Stimulated activated CD4-positive, alpha-beta T cell treated with anti-CD3 and anti-CD28 coated beads, Interleukin-4, amount 100 ng/mL, for 1 hour (primary cell): ENCODE data around the gene ZBTB43.

ENCODE experiments used
- DNase-seq: peaks from one replicate; pipeline ENCODE4 v3.0.0-alpha.2; 2020

The ZBTB43 gene

DNA sequence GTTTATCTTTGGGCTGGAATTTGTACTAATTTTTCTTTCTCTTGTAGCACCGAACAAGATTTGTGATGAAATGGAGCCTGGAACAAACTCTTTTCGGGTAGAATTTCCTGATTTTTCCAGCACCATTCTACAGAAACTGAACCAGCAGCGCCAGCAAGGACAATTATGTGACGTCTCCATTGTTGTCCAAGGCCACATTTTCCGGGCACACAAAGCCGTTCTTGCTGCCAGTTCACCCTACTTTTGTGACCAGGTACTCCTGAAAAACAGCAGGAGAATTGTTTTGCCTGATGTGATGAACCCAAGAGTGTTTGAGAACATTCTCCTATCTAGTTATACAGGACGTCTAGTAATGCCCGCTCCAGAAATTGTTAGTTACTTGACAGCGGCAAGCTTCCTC, 27.6 kb downstream of the ZBTB43 start:
- DNase-seq, result no peak

DNA sequence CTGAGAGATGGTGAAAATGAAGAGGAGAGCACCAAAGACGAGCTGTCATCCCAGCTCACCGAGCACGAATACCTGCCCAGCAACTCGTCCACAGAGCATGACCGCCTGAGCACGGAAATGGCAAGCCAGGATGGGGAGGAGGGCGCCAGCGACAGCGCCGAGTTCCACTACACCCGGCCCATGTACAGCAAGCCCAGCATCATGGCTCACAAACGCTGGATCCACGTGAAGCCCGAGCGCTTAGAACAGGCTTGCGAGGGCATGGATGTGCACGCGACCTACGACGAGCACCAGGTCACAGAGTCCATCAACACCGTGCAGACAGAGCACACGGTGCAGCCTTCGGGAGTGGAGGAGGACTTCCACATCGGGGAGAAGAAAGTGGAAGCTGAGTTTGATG, 28.2 kb downstream of the ZBTB43 start:
- DNase-seq, result no peak

GRCh38 chr9:126833710-126834345, 29.0 kb downstream of the ZBTB43 start:
- no peak for DNase-seq

- no peak for DNase-seq
Measured at GRCh38 chr9:126834672-126835071, 29.8 kb downstream of the ZBTB43 start.

DNA sequence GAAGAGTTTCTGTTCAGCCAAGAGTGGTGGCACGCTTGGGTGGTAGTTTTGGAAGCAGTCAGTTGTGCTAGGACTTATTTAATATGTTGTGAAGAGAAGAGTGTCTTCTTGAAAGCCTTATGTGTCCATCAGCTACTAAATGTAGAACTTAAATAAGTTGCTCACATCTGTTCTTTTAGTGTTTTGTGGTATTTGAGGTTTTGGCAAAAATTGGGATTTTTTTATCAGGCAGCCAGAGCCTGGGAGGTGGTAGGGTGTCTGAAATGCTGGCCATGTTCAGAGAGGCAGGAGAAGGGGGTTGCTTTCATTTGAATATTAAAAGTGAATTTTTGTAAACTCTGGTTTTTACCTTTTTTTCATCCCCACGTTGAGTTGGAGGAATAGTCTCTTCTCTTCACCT, 31.4 kb downstream of the ZBTB43 start:
- DNase-seq, result no peak

DNA sequence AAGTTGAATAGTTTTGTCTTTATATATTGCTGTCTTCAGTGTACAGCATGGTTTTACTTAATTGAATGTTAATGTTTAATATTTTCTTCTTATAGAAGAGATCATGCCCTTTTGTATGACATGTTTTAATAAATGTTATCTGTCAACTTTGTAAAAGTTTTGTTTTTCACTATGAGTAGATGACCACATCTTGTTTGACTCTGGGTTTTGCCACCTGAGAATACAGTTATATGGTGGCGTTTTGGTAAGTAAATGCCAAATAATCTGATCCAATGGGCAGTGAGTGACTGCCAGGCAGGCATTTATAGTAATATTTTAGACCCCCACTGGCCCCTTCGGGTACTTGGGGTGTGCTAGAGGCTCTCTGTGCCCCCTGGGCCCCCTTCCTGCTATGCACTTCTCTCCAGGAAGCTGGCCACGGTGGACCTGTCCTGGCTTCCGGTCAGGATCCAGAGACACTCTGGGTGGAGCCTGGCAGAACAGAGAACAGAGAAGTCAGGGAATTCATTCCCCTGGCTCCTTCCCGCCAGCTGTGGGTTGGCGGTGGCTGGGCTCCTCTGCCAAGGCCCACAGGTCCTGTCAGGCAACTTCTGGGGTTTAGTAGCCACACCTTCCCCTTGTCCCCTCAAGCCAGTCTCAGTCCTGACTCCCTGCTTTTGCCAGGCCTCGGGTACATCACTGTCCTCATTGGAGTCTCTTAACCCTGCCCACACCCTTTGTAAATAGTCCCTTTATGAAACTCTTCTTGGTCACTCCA, 33.4 kb downstream of the ZBTB43 start:
- DNase-seq, result no peak

- DNase-seq, result no peak
Measured at GRCh38 chr9:126838895-126839294, 34.1 kb downstream of the ZBTB43 start.

GRCh38 chr9:126839301-126839700, 34.5 kb downstream of the ZBTB43 start:
- no peak for DNase-seq

DNA sequence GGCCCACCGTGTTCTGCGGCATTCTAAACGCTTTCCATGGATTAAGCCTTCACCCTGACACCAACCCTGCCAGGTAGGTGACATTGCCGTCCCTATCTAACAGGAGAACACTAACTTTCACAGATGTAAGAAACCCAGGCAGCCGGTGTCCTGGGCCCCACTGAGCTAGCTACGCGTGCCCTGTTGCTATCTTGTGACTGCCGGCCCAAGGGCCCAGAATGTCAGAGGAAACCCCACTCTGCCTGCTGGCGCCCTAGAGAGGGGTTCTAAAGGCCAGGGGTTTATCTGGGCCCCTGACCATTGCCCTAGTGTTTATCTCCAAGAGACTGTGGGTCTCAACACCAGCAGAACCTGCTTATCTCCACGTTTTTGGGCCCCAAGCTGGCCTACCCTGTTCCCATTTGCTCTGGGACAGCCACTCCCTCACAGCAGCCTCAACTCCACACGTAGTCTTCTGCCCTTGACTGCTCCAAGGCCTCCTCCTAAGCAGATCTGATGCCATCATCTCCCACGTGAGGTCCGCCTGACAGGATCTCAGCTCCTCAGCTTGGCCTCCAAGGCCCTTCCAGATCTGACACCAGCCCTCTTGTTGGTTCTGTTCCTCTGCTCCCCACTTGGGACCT, 37.5 kb downstream of the ZBTB43 start:
- DNase-seq, result no peak

DNA sequence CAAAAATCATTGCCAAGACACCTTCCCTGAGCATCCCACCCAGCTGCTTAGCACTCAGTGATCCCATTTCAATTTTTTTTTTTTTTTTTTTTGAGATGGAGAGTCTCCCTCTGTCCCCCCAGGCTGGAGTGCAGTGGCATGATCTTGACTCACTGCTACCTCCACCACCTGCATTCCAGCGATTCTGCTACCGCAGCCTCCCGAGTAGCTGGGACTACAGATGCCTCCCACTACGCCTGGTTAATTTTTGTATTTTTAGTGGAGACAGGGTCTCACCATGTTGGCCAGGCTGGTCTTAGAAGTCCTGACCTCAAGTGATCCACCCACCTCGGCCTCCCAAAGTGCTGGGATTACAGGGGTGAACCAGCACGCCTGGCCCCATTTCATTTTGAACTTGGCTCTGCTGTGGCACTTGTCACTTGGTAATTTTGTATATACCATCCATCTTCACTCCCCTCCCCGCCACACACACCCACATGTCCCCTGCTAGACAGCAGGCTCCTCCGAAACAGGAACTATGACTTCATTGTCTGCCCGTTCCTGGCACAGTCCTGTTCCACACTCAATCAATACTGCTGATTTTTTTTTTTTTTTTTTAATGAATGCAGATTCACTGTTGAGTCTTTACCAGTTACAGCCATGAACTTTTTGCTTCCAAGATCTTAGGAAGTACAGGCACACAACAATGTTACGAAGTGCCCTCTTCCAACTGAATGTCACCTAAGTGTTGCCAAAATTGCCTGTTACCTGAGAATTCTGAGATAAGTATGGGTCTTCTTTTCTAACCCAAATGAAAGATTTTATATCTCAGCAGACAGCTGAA, 38.3 kb downstream of the ZBTB43 start:
- DNase-seq, result no peak

DNA sequence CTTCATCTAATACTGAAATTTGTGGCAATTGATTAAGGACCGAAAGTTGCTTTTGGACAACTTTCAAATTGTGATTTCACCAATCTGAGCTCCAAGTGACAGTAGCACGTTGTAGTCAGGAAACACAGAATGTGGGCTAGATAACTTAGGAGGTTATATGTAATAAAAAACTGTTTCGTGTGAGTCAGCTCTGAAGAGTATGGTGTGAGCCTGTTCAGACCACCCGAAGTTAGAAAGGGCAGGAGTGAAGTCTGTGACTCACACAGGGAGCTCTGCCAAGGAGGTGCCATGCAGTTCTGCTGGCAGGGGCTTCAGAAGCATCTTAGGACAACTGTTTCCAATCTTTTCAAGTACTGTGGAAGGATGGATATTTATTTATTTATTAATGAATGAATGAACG, 39.2 kb downstream of the ZBTB43 start:
- no peak for DNase-seq

DNA sequence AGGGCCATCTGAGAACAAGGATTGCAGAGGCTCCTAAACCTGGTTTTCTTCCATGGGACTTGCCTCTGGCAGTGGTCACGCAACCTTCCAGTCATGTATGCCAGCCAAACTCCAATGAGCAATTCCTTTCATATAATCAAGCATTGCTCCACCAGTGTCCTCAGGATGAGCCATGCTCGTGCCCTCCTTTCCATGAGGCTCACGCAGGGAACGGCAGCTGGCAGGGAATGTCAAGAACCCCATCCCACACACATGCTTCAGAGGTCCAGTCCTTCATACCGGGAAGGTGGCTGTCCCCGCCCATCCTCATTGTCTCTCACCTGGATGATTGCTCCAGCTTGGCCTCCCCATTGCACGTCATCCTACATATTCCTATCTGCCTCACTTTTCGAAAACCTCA, 42.2 kb downstream of the ZBTB43 start:
- no peak for DNase-seq

DNA sequence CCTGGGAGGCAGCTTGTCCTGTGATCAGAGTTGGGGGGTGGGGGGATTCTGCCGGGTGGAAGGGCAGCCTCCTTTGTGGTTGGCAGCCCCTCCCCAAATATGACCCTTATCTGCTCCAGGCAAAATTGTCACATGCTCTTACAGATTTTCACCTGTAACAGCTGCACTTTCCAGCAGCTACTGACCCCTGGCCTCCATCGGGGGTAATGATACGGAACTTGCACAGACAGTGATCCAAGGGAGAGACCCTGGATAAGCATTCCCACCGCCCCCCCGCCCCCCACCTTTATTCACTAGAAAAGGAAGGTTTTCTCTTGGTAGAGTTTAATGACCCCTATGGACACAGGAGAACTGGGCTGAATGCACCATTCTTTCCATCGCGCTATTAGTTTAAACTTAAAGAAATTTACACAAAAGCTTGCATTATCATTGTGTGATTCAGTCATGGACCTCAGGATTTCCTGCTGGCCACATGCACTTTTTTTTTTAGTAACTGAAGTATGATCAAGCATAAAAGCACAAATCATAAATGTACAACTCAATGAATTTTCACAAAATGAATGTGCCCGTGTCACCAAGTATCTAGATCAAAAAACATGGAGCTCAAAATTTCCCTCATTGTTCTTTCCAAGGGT, 44.9 kb downstream of the ZBTB43 start:
- DNase-seq, result no peak

- DNase-seq, result no peak
Measured at GRCh38 chr9:126851286-126851880, 46.5 kb downstream of the ZBTB43 start.

DNA sequence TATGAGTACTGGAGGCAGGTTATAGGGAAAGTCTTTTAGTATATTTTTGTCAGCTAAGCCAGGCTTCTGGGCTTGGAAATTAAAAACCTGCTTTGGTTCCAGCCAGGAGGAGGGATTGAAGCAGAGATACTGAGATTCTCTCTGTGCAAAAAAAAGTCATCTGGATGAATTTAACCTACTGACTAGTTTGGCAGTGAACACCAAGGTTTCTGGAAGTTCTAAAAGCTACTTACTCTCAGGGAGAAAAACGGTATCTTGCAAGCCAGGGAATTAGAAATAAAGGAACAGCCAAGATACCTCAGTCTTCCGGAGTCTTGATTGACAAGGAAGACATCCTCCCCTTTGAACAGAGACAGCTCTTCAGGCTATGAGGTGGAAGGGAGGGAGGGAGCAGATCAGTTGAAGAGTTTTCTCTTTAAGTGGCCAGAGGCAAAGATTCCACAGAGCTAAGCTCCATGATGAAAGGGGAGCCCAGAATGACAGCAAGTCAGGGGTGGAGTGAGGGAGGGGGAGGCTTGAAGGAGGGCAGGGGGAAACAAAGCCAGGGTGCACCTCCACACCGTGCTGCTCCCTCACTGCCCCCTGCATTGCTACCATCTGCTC, 47.3 kb downstream of the ZBTB43 start:
- DNase-seq, result no peak

GRCh38 chr9:126853667-126854066, 48.8 kb downstream of the ZBTB43 start:
- DNase-seq, result no peak

- DNase-seq, result no peak
Measured at GRCh38 chr9:126854734-126855133, 49.9 kb downstream of the ZBTB43 start.

- no peak for DNase-seq
Measured at GRCh38 chr9:126856326-126856877, 51.6 kb downstream of the ZBTB43 start.

- no peak for DNase-seq
Measured at GRCh38 chr9:126857261-126857960, 52.6 kb downstream of the ZBTB43 start.

- no peak for DNase-seq
Measured at GRCh38 chr9:126859111-126859510, 54.3 kb downstream of the ZBTB43 start.
